AG04449 (cell line): ENCODE data around the gene PPARA.
"Not testable (repeated sequence)": the region's sequence is repeated elsewhere in the genome, so short reads cannot be mapped to it uniquely, and the experiment has no call there.

Source experiments
- CTCF ChIA-PET: fragments of 350-600 bp; formaldehyde crosslinking; extraction: SDS; loops from one replicate; lab custom pipeline; 2021; ENCODE audit warnings: antibody characterized with exemption; lab: Yijun Ruan, JAX
- POLR2A ChIA-PET: fragments of 400-600, 350-600 bp; formaldehyde crosslinking; extraction: SDS; loops from one replicate; lab custom pipeline; 2020; ENCODE audit warnings: antibody characterized with exemption, inconsistent platforms; lab: Yijun Ruan, JAX
- DNase-seq: peaks from one replicate; pipeline ENCODE4 v3.0.0-alpha.2; 2010; ENCODE audit warnings: low read depth, low spot score
- H3K4me3 ChIP-seq: 2 replicates; pipeline ENCODE4 v1.5.1; 2011; ENCODE audit warnings: low read depth, mild to moderate bottlenecking, control low read depth, low read length
- CTCF ChIP-seq: IDR thresholded peaks from one replicate; pipeline ENCODE4 v1.5.1; 2011; ENCODE audit warnings: mild to moderate bottlenecking, moderate library complexity, low read length, control low read depth, inconsistent platforms; ENCODE audit not compliant: insufficient read depth; ENCODE audit errors: missing control alignments

PPARA gene

GRCh38 chr22:46262449-46263215 lies 112.3 kb downstream of the PPARA start:
- ChIA-PET CTCF (interaction anchor here (1.7 kb wide), 1 partner anchor 257 kb away, joined by 5 read pairs; no protein-coding TSS in a partner anchor), POLR2A (interaction anchor here (1.5 kb wide), 1 partner anchor 12 kb away, joined by 3 read pairs; the partner anchor contains the start of gene CDPF1)
- TF ChIP-seq CTCF = peak; percentile 37
- DNase-seq = no peak
- no peak overlapping the region for H3K4me3 ChIP-seq

GRCh38 chr22:46263216-46263590 lies 112.9 kb downstream of the PPARA start, which contains the start of gene PKDREJ:
TSS of gene PKDREJ (minus strand) at chr22:46263343. CDS start at chr22:46263322, 21 bp downstream.
- H3K4me3 ChIP-seq = no peak within 1 kb of the TSS
- TF ChIP-seq CTCF = no peak

GRCh38 chr22:46264520-46264919 lies 114.2 kb downstream of the PPARA start:
- DNase-seq, POLR2A ChIA-PET, H3K4me3 ChIP-seq: not testable (repeated sequence)
- CTCF ChIA-PET = interaction anchor here (0.7 to 1.7 kb wide), 2 partner anchors 142 to 258 kb away, joined by 3 to 5 read pairs; no protein-coding TSS in a partner anchor

More at GRCh38 chr22:46263216-46263590, 112.9 kb downstream of the PPARA start, which contains the start of gene PKDREJ:
- CTCF ChIA-PET = interaction anchor here (1.7 kb wide), 1 partner anchor 257 kb away, joined by 5 read pairs; no protein-coding TSS in a partner anchor
- no peak for DNase-seq
- POLR2A ChIA-PET = interaction anchor here (1.5 kb wide), 1 partner anchor 13 kb away, joined by 3 read pairs; the partner anchor contains the start of gene CDPF1

- CTCF ChIA-PET, DNase-seq, H3K4me3 ChIP-seq: not testable (repeated sequence)
- POLR2A ChIA-PET = interaction anchor here (0.6 kb wide), 1 partner anchor 118 kb away, joined by 3 read pairs; no protein-coding TSS in a partner anchor
Observed at GRCh38 chr22:46265627-46266026, 115.3 kb downstream of the PPARA start.

- no peak for TF ChIP-seq CTCF
- ChIA-PET POLR2A (interaction anchor here (0.8 to 1.5 kb wide), 6 partner anchors 17 to 271 kb away, joined by 3 to 9 read pairs (median 3); partner anchors contain the start of genes CDPF1 and TRMU), CTCF (interaction anchor here (0.6 to 1.7 kb wide), 10 partner anchors 8 to 273 kb away, joined by 3 to 9 read pairs (median 3); partner anchors contain the start of gene CDPF1)
- DNase-seq = no peak
- peak within 1 kb of the TSS; percentile 70 for H3K4me3 ChIP-seq
Observed at GRCh38 chr22:46267431-46268279, 117.3 kb downstream of the PPARA start, which contains the start of gene TTC38. TSS of gene TTC38 (plus strand) at chr22:46268008. CDS start at chr22:46268040, 32 bp downstream.

- no peak for DNase-seq
- no peak overlapping the region for H3K4me3 ChIP-seq
- CTCF ChIA-PET = no interaction called here
- no peak for TF ChIP-seq CTCF
- POLR2A ChIA-PET = interaction anchor here (0.6 kb wide), 1 partner anchor 35 kb away, joined by 3 read pairs; no protein-coding TSS in a partner anchor
Observed at GRCh38 chr22:46269564-46269963, 119.2 kb downstream of the PPARA start.

- no peak for TF ChIP-seq CTCF
- no peak overlapping the region for H3K4me3 ChIP-seq
- ChIA-PET CTCF (no interaction called here), POLR2A (no interaction called here)
- DNase-seq = no peak
Observed at GRCh38 chr22:46272196-46272595, 121.9 kb downstream of the PPARA start.
